Parathyroid adenoma (tissue), 2 donors: ENCODE measurements around the gene RAC3.
A peak's percentile ranks its signal among the peaks of the same experiment; 100 is the strongest.

ENCODE experiments used
- H2AFZ ChIP-seq: fragments of 300-600 bp; sonication (generic); one replicate; pipeline ENCODE4 v1.7.0; 2017; ENCODE audit warnings: antibody characterized with exemption, mild to moderate bottlenecking
- H3K27ac ChIP-seq: fragments of 300-600 bp; sonication (generic); one replicate; pipeline ENCODE4 v1.7.0; 2017
- H3K27me3 ChIP-seq: fragments of 300-600 bp; sonication (generic); one replicate; pipeline ENCODE4 v1.7.0; 2017; ENCODE audit warnings: low read length; ENCODE audit not compliant: control insufficient read depth, insufficient read depth
- H3K36me3 ChIP-seq: fragments of 300-600 bp; sonication (generic); one replicate; pipeline ENCODE4 v1.7.0; 2017; ENCODE audit warnings: low read length; ENCODE audit not compliant: control insufficient read depth, insufficient read depth
- H3K4me1 ChIP-seq: fragments of 300-600 bp; sonication (generic); one replicate; pipeline ENCODE4 v1.7.0; 2017; ENCODE audit warnings: control low read depth
- H3K4me2 ChIP-seq: fragments of 300-600 bp; sonication (generic); one replicate; pipeline ENCODE4 v1.7.0; 2017; ENCODE audit warnings: low read length
- H3K4me3 ChIP-seq: fragments of 300-600 bp; sonication (generic); one replicate; pipeline ENCODE4 v1.7.0; 2017; ENCODE audit warnings: low read depth, low read length
- H3K79me2 ChIP-seq: fragments of 300-600 bp; sonication (generic); one replicate; pipeline ENCODE4 v1.7.0; 2017; ENCODE audit warnings: control low read depth
- H3K9ac ChIP-seq: fragments of 300-600 bp; sonication (generic); one replicate; pipeline ENCODE4 v1.7.0; 2017; ENCODE audit warnings: mild to moderate bottlenecking
- H3K9me3 ChIP-seq: fragments of 300-600 bp; sonication (generic); one replicate; pipeline ENCODE4 v1.7.0; 2017; ENCODE audit warnings: low read length; ENCODE audit not compliant: control insufficient read depth
- CTCF ChIP-seq: fragments of 300-600 bp; sonication (generic); IDR thresholded peaks from one replicate; pipeline ENCODE4 v1.7.0; 2017; ENCODE audit warnings: antibody characterized with exemption, mild to moderate bottlenecking
- donor health status: primary hyperparathyroidism.

The RAC3 gene

GRCh38 chr17:82017612-82018151, 13.8 kb upstream of the RAC3 start:
- no peak for TF ChIP-seq CTCF
- H3K27me3 ChIP-seq = no peaks in the 10 kb centered on the region
- H2AFZ ChIP-seq = no peak overlapping the region
- H3K4me3 ChIP-seq = no peak overlapping the region
- H3K79me2 ChIP-seq = no peaks in the 10 kb centered on the region
- no peaks in the 10 kb centered on the region for H3K9me3 ChIP-seq
- H3K9ac ChIP-seq = no peak overlapping the region
- H3K4me1 ChIP-seq = peaks cover 10% of the 10 kb centered on the region
- no peaks in the 10 kb centered on the region for H3K36me3 ChIP-seq
- no peak overlapping the region for H3K27ac ChIP-seq
- H3K4me2 ChIP-seq = no peak overlapping the region

DNA sequence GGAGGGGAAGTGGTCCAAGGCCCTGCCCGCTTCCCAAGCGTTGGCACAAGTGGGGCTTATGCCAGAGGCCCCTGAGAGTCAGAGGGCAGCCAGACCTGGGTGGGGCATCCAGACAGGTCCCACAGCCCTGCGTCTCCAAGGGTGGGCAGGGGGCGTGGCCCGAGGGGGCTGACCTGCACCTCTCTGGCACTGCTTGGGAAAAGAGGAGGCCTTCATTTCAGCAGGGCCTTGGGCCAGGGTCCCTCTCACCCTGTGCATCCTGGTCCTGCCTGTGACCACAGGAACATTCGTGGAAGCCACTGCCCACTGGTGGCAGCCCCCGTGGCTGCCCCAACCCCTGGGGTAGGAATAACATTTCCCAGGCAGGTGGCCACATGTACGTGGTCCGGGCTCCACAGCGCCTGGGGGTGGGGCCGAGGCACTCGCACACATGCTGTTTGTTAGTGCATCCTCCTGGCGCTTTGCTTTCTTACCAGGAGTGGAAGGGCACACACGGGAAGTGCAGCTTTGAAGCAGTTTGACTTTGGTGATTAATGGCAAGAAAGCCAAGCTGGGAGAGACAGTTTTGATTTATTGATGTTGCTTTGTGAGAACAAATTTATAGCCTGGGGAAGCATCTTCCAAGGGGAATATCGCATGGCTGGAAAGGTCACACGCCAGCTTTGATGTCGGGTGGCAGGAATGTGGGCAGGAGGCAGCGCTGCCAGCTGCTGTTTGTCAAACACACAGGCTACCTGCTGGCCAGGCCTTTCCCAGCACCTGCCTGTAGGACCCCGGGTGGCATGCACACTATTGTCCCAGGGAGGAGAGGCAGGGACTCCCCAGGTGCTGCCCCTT, 13.1 kb upstream of the RAC3 start:
- Histone ChIP-seq H3K36me3 (no peaks in the 10 kb centered on the region), H3K9ac (no peak overlapping the region), H3K27ac (no peak overlapping the region), H3K9me3 (no peaks in the 10 kb centered on the region), H3K4me1 (peaks cover 10% of the 10 kb centered on the region), H2AFZ (no peak overlapping the region), H3K27me3 (no peaks in the 10 kb centered on the region), H3K4me2 (no peak overlapping the region), H3K4me3 (no peak overlapping the region), H3K79me2 (no peaks in the 10 kb centered on the region)
- no peak for TF ChIP-seq CTCF

- H3K4me1 ChIP-seq = peaks cover 13% of the 10 kb centered on the region
- no peak overlapping the region for H3K27ac ChIP-seq
- no peaks in the 10 kb centered on the region for H3K9me3 ChIP-seq
- no peak overlapping the region for H2AFZ ChIP-seq
- H3K9ac ChIP-seq = no peak overlapping the region
- H3K4me2 ChIP-seq = no peak overlapping the region
- no peak for TF ChIP-seq CTCF
- no peaks in the 10 kb centered on the region for H3K36me3 ChIP-seq
- H3K27me3 ChIP-seq = no peaks in the 10 kb centered on the region
- H3K79me2 ChIP-seq = no peaks in the 10 kb centered on the region
- no peak overlapping the region for H3K4me3 ChIP-seq
Measured at GRCh38 chr17:82018989-82019689, 12.3 kb upstream of the RAC3 start.

- Histone ChIP-seq H3K79me2 (peaks cover 2% of the 10 kb centered on the region), H3K9ac (no peak overlapping the region), H3K9me3 (no peaks in the 10 kb centered on the region), H3K4me3 (no peak overlapping the region), H2AFZ (no peak overlapping the region), H3K27ac (no peak overlapping the region), H3K36me3 (no peaks in the 10 kb centered on the region), H3K4me2 (no peak overlapping the region), H3K27me3 (no peaks in the 10 kb centered on the region), H3K4me1 (peaks cover 16% of the 10 kb centered on the region)
- peak; percentile 50 for TF ChIP-seq CTCF
Measured at GRCh38 chr17:82019690-82020571, 11.5 kb upstream of the RAC3 start.
